SU-DHL-6 (cell line): ENCODE results near the gene MDC1.

ENCODE experiments used
- H2AFZ ChIP-seq: fragments of 200-600 bp; sonication (generic); 2 replicates; pipeline ENCODE4 v1.6.1; 2014; ENCODE audit warnings: low read depth, mild to moderate bottlenecking, moderate library complexity, mixed read lengths, antibody characterized with exemption, low read length; ENCODE audit not compliant: severe bottlenecking
- H3F3A ChIP-seq: fragments of 200-600 bp; shearing (Covaris generic); 2 replicates; pipeline ENCODE4 v1.6.0; 2016; ENCODE audit warnings: antibody characterized with exemption, mild to moderate bottlenecking; ENCODE audit not compliant: insufficient read depth
- H3K27ac ChIP-seq: fragments of 200-600 bp; sonication (generic); 2 replicates; pipeline ENCODE4 v1.5.1; 2016; ENCODE audit warnings: low read depth, mild to moderate bottlenecking, low read length, moderate library complexity, mixed read lengths
- H3K27me3 ChIP-seq: fragments of 200-600 bp; sonication (generic), shearing (Covaris generic); 2 replicates; pipeline ENCODE4 v1.6.0; 2014; ENCODE audit warnings: mild to moderate bottlenecking, low read length
- H3K36me3 ChIP-seq: fragments of 200-600 bp; sonication (generic); 2 replicates; pipeline ENCODE4 v1.6.1; 2014; ENCODE audit warnings: mild to moderate bottlenecking, low read length, mixed read lengths
- H3K4me2 ChIP-seq: fragments of 300-600, 200-600 bp; shearing (Covaris generic), sonication (generic); 2 replicates; pipeline ENCODE4 v1.6.0; 2014; ENCODE audit warnings: low read length, low read depth, mild to moderate bottlenecking; ENCODE audit not compliant: poor library complexity, severe bottlenecking
- H3K4me3 ChIP-seq: fragments of 200-600 bp; sonication (generic); 2 replicates; pipeline ENCODE4 v1.5.1; 2014; ENCODE audit warnings: antibody characterized with exemption, low read length, mild to moderate bottlenecking, mixed read lengths; ENCODE audit not compliant: insufficient read depth, poor library complexity, severe bottlenecking
- H3K79me2 ChIP-seq: fragments of 200-600 bp; sonication (generic); 2 replicates; pipeline ENCODE4 v1.6.1; 2014; ENCODE audit warnings: mild to moderate bottlenecking, low read length, moderate library complexity; ENCODE audit not compliant: insufficient read depth
- H3K9ac ChIP-seq: fragments of 200-600 bp; sonication (generic); 2 replicates; pipeline ENCODE4 v1.7.0; 2014; ENCODE audit warnings: mild to moderate bottlenecking, low read length
- H3K9me2 ChIP-seq: fragments of 200-600 bp; sonication (generic); replicated peaks from 2 replicates; pipeline ENCODE4 v1.6.1; 2014; ENCODE audit warnings: low read length; ENCODE audit not compliant: insufficient read depth
- H3K9me3 ChIP-seq: fragments of 200-600 bp; sonication (generic); 2 replicates; pipeline ENCODE4 v1.6.1; 2014; ENCODE audit warnings: low read length, mixed read lengths; ENCODE audit not compliant: insufficient read depth
- H4K20me1 ChIP-seq: fragments of 200-600 bp; sonication (generic); 2 replicates; pipeline ENCODE4 v1.6.1; 2014; ENCODE audit warnings: low read depth, mild to moderate bottlenecking, antibody characterized with exemption, low read length, moderate library complexity, mixed read lengths
- CTCF ChIP-seq: fragments of 200-600 bp; sonication (generic); IDR thresholded peaks from one replicate; pipeline ENCODE4 v1.5.1; 2017; ENCODE audit warnings: antibody characterized with exemption, mild to moderate bottlenecking, low read length, moderate library complexity; ENCODE audit not compliant: insufficient read depth, poor library complexity, severe bottlenecking
- EZH2phosphoT487 ChIP-seq: fragments of 200-600 bp; sonication (generic), shearing (Covaris generic); conservative IDR thresholded peaks from 2 replicates; pipeline ENCODE4 v1.6.1; 2018; ENCODE audit warnings: mild to moderate bottlenecking, antibody characterized with exemption, low read length, moderate library complexity, mixed read lengths

Gene MDC1

GRCh38 chr6:30749554-30750378 lies 32.7 kb upstream of the MDC1 start:
- TF ChIP-seq CTCF (no peak), EZH2phosphoT487 (no peak)
- Histone ChIP-seq H3F3A (no peaks in the 10 kb centered on the region), H3K27me3 (no peaks in the 10 kb centered on the region), H3K36me3 (no peaks in the 10 kb centered on the region), H3K9me2 (no peaks in the 10 kb centered on the region), H2AFZ (no peak overlapping the region), H3K79me2 (no peaks in the 10 kb centered on the region), H4K20me1 (no peaks in the 10 kb centered on the region), H3K4me2 (no peak overlapping the region), H3K9ac (no peak overlapping the region), H3K4me3 (no peak overlapping the region), H3K9me3 (no peaks in the 10 kb centered on the region), H3K27ac (no peak overlapping the region)

GRCh38 chr6:30748851-30749540 lies 31.9 kb upstream of the MDC1 start:
- Histone ChIP-seq H3K36me3 (no peaks in the 10 kb centered on the region), H3K4me2 (no peak overlapping the region), H2AFZ (no peak overlapping the region), H3K79me2 (no peaks in the 10 kb centered on the region), H3K4me3 (no peak overlapping the region), H3K9me2 (no peaks in the 10 kb centered on the region), H3K9ac (no peak overlapping the region), H4K20me1 (no peaks in the 10 kb centered on the region), H3K9me3 (no peaks in the 10 kb centered on the region), H3F3A (no peaks in the 10 kb centered on the region), H3K27me3 (no peaks in the 10 kb centered on the region), H3K27ac (no peak overlapping the region)
- TF ChIP-seq EZH2phosphoT487 (no peak), CTCF (no peak)

- no peaks in the 10 kb centered on the region for H4K20me1 ChIP-seq
- peaks cover 6% of the 10 kb centered on the region for H3F3A ChIP-seq
- H3K9me3 ChIP-seq = no peaks in the 10 kb centered on the region
- H3K27ac ChIP-seq = no peak overlapping the region
- H3K27me3 ChIP-seq = no peaks in the 10 kb centered on the region
- no peak overlapping the region for H2AFZ ChIP-seq
- H3K4me2 ChIP-seq = no peak overlapping the region
- H3K9me2 ChIP-seq = no peaks in the 10 kb centered on the region
- no peaks in the 10 kb centered on the region for H3K36me3 ChIP-seq
- TF ChIP-seq EZH2phosphoT487 (no peak), CTCF (no peak)
- H3K4me3 ChIP-seq = no peak overlapping the region
- H3K79me2 ChIP-seq = no peaks in the 10 kb centered on the region
- no peak overlapping the region for H3K9ac ChIP-seq
Measured at GRCh38 chr6:30747902-30748769, 31.1 kb upstream of the MDC1 start.
